Superior temporal gyrus (tissue), 1 donor: ENCODE data around the gene IQSEC3.
"Not testable (repeated sequence)": the region's sequence is repeated elsewhere in the genome, so short reads cannot be mapped to it uniquely, and the experiment has no call there.

Experiments
- DNase-seq: peaks from one replicate; pipeline ENCODE4 v3.0.0-alpha.2; 2016; ENCODE audit errors: extremely low spot score

IQSEC3 gene

GRCh38 chr12:214003-214741 is 147.6 kb downstream of the IQSEC3 start, which contains the start of gene SLC6A12:
Gene SLC6A12, minus strand, starts transcription at chr12:214157. Its CDS starts 4,171 bp downstream, at chr12:209986.
- no peak for DNase-seq

- no peak for DNase-seq
Observed at GRCh38 chr12:215116-215515, 148.5 kb downstream of the IQSEC3 start.

DNA sequence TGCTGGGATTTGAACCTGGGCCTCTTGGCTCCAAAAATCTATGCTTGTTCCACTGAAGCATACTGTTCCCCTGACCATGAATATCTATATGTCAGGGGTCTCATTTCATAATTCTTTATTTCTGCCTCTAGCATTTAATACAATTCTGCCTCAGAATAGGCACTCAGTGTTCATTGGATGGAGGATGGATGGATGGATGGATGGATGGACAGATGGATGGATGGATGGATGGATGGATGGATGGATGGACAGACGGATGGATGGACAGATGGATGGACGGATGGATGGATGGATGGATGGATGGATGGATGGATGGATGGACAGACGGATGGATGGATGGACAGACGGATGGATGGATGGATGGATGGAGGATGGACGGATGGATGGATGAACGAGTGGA is 150.5 kb downstream of the IQSEC3 start:
- DNase-seq: not testable (repeated sequence)

- no peak for DNase-seq
Observed at GRCh38 chr12:218221-218620, 151.7 kb downstream of the IQSEC3 start.

DNA sequence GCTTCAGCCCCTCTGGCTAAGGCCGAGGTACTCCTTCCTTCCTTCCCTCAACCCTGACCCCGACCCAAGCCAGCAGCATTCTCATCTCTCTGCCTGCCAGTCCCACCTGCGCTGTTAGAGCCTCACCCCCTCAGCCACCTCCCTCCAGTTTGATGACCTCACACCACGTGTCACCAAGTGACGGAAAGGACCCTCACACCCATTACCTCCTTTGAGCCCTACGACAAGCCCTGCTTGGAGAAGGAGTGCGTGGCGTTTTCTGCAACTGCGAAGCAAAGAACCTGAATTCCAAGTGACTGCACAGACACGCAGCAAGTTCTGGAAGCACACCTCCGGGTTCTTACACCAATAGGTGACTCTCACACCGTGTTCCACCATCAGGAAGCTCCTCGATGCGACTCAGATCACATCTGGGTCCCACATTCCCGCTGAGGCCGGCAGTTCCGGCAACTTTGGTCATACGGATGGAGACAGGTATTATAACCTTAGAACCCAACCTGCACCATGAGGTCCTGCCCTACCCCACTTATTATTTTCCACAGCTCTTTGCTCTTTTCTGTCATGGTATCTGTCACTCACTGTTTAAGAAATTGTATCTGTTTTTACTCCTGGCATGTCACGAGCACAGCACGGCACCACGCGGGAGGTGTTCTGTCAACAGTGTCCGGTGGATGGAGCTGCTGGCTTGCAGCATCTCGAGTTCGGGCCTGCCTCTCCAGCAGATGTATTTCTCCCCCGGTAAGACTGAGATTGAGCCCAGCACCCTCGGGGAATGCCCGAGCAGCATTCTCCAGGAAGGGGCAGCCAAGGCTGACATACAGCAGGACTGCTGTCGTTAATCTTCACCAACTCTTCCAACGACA is 152.4 kb downstream of the IQSEC3 start:
- DNase-seq: no peak

DNA sequence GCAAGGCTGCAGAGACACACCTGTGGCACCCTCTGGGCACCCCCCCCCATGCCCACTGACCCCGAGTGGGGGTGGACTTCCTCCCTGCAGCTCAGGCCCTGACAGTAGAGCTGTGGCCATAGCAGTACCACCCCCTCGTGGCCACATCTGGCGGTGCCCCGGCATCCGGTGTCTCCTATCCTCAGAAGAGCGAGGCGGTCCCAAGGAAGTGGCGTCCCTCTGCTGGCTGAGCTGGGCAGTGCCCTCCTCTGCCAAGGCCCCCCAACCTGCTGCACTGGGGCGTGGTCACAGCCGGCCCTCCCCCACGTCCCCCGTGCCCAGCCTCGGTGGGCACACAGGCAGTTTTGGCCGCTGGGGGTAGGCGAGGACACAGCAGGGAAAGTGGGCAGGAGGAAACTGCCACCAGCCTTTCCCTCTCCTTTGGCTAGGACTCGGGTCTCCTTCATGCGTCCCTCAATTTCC is 153.4 kb downstream of the IQSEC3 start:
- DNase-seq: peak; percentile 79

DNA sequence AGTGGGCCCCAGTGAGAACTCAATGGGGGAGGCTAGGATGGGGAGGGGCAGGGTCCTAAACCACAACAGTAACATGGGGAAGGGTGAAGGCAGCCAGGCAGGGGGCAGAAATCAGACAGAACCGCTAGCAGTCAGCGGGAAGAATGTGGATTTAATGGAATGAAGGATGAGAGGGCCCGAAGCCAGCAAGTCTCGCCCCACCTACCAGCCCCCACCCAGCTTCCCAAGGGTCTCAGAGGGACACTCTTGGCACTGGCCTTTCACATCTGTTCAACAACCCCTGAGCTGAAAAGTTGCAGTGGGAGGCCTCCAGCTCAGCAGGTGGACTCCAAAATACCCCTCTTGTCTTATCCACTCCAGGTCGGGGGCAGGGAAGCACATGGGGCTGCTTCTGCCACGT is 153.9 kb downstream of the IQSEC3 start:
- DNase-seq: no peak

DNA sequence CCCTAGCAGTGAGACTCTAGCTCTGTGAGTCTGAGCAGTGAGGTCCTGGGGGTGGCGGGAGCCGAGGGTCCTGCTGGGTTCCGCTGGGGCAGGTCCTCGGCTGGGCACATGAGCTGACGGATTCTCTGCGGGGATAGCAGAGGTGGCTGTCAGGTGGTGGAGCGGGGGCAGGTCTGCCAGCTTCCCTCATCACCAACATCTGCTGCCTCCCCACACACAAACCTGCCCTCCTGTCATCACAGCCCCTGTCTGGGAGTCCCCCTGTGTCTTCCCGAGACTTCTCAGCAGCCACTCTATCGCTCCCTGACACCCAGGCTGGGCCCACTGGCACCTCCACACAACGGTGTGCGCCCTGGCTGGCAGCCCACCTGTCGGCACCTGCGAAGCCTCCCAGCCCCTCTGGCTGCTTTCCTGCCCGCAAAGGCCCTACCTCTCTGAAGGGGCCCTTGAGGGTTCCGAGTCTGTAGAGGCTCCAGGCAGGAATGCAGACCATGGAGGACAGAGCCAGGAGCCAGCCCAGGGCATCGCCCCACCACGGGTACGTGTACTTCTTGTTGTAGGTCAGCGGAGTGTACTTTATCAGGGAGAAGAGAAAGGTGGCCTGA is 154.5 kb downstream of the IQSEC3 start:
- no peak for DNase-seq

DNA sequence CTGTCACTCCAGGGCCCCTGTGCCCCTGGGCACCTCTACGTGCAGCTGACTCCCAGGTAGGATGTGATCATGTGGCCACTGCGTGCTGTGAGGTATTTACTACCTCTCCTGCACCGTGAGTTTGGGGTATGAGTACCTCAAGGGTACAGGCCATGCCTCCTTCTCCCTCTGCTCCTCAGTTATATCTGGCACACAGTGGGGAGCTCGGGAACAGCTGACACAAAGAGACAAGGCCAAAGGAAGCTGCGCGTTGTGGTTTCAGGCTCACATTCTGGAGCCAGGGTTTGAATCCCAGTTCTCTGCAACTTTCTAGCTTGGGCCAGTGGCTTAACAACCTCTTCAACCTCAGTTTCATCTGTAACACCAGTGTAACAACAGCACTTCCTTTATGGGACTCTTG is 155.2 kb downstream of the IQSEC3 start:
- DNase-seq: no peak

DNA sequence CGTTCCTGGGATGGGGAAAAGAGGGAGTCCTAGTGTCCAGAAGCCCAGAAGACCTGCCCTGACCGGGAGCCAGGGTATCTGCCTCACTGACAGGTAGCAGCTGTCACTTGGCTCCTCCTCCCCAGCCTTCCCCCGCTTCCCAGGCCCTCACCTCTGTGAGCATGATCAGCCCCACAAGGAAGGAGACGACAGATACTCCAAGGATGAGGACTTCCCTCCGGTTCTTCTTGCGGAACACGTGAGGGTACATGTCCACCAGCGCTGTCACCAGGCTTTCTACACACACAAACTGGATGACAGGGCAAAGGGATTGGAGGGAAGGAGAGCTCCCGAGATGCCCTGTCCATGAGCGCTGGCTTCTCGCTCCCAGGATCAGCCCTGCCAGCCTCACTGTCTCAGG is 157.3 kb downstream of the IQSEC3 start:
- no peak for DNase-seq

- DNase-seq: no peak
Observed at GRCh38 chr12:224330-224729, 157.8 kb downstream of the IQSEC3 start.

DNA sequence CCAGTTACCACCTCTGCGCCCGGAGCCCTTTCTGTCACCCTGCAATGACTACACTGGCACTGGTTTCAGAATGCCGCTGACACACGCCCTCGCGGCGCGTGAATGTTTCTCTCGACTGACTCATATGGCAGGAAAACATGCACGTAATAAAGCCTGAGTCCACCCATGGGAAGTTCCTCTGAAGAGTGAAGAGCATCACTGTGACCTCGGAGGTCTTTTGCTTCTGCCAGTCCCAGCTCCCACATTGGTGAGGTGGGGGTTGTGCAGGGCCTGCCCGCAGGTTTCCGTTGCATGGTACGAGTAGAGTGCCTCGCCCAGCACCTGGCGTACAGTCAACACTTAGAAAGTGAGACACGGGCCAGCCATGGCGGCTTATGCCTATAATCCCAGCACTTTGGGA is 158.4 kb downstream of the IQSEC3 start:
- no peak for DNase-seq

GRCh38 chr12:226401-226800 is 159.8 kb downstream of the IQSEC3 start:
- no peak for DNase-seq

DNA sequence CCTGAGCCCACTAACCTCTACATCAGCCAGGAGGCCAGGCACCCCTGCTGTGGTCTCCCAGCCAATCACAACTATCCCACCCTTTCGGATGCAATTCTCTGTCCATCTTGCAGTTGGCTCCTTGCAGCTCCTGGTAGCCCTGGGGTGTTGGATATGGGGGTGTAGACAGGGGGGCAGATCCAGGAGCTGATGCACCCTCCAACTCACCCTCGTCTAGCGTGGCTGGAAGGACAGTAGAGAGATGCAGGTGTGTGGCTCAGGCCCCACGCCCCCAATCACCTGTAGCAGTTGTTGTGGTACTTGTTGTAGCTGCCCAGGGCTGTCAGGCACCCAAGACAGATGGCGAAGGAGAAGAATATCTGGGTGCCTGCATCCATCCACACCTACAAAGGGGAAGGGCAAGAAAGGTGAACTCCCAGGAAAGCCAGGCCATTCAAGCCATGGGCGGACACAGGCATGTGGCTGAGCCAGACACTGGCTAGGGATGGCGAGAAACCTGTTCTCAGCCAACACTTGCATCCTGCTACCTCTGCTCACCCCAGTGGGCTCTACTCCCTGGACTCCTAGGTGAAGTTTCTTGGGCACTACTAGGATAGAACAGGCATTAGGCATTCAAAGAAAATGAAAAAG is 160.8 kb downstream of the IQSEC3 start:
- no peak for DNase-seq
